ENCODE measurements around the gene GOLGA6L7. TPM values are rescaled to one million over a fixed set of nuclear protein-coding genes. Genes with fewer than 3 reads are reported as not detected.
"Not testable (repeated sequence)": the region's sequence is repeated elsewhere in the genome, so short reads cannot be mapped to it uniquely, and the experiment has no call there.

GOLGA6L7 gene
- polyA plus RNA-seq, 1 donor = 1.1 TPM

DNA sequence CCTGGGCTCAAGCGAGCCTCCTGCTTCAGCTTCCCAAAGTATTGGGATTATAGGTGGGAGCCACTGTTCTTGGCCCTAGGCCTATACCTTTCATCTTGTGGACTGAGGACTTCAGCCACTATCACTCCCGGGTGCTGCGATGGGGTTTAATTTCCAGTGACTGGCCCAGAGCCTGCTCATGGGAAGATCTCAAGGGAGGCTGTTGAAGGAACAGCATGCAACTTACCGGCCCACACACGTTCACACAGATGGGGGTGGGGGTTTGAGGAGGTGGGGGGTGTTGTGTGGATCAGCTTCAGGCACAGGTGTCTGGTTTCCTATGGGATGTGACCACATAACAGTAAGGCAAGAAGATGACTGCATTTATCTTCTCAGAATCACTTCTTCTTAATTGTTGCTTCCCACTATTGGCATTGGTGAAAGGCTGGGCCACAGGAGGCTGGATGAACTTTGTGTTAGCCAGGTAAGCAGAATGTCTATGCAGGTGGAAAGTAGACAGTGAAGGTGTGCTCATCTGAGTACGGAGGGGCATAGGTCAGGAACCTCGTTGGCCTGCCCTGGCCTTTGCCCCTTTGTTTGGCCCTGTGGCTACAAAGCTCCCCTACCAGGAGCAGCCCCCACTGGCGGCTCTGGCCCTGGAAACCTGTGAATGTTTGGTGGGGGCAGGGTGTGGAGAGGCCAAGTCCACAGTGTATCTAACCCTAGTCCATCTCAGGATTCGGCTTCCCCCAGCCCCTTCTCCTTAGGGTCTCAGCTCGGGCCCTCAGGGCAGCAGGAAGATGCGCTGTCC, 35.9 kb upstream of the GOLGA6L7 start:
- DNase-seq = no peak

DNA sequence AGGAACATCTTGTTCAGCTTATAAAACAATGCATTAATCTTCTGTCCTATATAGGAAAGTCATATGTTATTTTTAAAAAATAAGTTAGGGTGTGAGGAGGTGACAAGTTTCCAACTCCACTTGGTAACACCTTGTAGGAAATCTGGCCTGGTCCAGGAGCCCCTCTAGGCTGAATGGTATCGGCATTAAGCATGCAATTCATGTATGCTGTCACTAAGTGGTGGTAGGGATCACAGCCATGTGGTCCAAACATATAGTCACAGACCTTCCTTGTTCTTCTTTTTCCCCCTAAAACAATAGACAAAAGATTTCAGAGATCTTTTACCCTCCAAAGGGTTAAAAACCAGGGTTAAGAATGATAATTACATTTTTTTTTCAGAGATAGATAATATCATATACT, 33.2 kb upstream of the GOLGA6L7 start:
- no peak for DNase-seq

DNA sequence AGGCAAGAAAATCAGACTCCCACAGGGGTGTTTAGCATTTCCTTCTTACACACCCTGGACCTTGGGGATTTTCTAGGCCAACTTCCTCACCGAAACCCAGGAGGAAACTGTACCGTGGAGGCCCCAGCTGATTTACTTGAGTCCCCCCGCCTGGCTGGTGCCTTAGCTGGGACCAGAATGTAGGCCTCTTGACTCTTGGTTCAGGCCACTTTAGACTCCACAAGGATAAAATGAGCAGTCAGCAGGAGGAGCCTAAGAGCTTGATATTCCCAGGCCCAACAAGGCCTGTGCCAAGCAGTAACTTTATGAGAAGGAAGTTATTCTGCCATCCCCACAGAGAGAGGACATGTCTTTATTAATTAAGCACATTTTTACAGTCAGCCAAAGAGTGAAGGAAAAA, 32.7 kb upstream of the GOLGA6L7 start:
- DNase-seq = no peak

DNA sequence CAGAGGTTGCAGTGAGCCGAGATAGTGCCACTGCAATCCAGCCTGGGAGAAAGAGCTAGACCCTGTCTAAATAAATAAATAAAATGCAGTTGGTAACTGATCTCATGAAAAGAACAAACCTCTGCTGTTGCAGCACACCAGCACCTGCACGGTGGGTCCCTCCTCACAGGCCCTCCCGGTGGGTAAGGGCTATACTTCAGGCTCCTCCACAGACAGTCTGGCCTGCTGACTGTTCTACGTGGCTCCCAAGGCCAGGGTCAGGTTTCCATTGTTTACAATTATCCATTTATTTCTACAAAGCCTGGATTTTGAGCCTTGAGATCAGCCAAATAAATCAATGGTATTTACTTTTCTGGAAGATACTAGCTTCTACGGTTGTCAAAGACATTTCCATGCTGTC, 32.2 kb upstream of the GOLGA6L7 start:
- DNase-seq = no peak

GRCh38 chr15:28879551-28879950, 31.1 kb upstream of the GOLGA6L7 start:
- DNase-seq = no peak

GRCh38 chr15:28878209-28878608, 29.8 kb upstream of the GOLGA6L7 start:
- no peak for DNase-seq

DNA sequence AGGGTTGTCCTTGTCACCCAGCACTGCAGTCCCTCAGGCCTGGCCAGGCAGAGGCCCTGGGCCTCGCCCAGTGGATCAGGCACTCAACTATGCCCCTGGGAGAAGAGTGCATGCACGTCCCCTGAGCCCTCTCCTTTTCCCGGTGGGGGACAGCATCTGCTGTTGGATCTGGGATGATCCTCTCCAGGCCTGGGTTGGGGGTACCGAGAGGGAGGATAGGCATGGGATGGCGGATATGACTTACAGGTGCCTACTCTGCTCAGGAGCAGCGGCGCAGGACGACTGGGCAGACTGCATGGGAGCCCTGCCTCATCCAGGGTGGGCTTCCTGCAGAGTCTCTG, 28.4 kb upstream of the GOLGA6L7 start:
- DNase-seq = no peak

DNA sequence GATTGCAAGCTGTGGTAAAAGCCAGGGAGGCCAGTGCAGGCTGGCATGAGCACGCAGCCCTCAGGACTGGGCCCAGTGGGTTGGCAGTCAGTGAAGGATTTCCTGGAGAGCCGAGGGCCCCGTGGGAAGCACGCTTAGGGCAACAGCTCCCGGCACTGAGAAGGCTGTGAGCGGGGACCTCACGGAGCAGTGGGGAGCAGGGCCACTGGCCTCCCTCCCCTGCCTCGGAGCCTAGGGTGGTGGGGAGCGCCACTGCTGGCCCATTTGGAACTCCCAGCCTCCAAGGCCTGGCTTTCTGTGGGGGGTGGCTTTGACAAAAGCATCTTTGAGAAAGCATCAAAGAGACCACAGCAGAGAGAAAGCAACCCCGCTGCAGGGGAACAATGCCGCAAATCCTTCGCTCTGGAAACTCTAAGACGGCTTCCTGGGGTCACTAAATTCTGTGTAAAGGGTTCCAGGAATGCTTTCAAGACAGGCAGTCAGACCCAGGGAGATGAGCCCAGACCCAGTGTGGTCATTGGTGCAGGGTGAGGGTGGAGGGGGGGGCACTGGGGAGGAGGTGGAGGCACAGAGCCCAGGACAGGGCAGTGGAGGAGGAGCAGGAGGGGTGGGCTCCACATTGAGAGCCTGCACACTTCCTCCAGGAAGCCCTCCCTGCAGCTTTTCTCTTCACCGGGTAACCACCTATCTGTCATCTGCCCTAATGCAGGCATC, 27.8 kb upstream of the GOLGA6L7 start:
- no peak for DNase-seq

- no peak for DNase-seq
These were observed 27.1 kb upstream of the GOLGA6L7 start for GRCh38 chr15:28875461-28876000.

DNA sequence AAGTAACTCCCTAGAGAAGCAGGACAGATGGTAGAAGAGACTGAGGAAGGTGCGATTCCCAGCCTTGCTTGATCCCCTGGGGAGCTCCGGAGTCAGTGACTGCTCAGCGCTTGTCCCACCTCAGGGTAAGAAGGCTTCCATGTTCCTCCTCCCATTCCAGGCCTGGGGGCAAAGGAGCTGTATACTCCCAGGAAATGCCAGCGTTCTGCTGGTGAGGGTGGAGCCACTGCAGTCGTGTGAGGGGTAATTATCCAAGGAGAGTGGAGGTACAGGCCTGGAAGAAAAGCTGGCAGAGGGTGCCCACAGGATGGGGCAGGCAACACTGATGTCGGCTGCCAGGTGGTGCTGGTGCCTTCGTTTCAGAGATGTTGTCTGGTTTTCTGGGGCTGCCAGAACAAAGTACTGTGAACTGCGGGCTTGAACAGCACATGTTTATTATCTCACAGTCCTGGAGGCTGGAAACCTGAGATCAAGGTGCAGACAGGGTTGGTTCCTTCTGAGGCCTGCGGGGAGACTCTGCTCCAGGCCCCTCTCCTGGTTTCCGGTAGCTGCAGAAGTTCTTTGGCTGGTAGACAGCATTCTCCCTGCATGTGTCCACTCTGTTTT, 25.2 kb upstream of the GOLGA6L7 start:
- no peak for DNase-seq

DNA sequence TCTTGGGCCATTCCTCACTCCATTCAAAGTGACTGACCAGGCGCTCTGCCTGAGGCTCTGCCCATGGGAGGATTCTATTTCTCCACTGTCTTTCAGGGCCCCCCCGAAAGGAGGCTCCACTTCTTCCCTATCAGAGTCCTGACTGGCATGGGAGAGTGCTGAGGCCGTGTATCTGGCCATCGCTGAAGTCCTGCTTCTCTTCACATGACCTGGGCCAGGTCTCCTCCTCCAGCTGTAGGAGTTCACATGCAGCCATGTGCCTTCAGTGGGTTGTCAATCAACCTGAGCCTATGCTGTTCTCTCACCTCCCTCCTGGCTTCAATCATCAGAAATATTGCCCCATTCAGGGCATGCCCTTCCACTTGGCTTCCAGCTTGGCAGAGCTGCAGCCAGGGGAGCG, 24.6 kb upstream of the GOLGA6L7 start:
- DNase-seq = no peak

DNA sequence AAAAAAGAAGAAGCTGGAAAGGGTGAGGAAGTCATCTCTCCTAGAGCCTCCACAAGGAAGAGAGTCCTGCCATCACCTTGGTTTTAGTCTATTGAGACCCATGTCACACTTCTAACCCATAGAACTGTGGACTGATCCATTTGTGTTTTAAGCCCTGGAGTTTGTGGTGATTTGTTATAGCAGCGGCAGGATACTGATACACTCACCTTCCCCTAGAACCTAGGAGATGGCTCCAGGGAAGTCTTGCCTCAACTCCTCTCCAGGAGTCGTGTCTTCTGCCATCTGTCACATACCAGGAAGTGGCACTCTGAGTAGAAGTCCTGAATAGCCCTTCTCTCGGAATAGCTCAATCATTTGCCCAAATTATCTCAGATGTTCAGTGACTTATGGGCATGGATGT, 22.7 kb upstream of the GOLGA6L7 start:
- no peak for DNase-seq

- DNase-seq = no peak
These were observed 20.4 kb upstream of the GOLGA6L7 start for GRCh38 chr15:28868744-28869345.

DNA sequence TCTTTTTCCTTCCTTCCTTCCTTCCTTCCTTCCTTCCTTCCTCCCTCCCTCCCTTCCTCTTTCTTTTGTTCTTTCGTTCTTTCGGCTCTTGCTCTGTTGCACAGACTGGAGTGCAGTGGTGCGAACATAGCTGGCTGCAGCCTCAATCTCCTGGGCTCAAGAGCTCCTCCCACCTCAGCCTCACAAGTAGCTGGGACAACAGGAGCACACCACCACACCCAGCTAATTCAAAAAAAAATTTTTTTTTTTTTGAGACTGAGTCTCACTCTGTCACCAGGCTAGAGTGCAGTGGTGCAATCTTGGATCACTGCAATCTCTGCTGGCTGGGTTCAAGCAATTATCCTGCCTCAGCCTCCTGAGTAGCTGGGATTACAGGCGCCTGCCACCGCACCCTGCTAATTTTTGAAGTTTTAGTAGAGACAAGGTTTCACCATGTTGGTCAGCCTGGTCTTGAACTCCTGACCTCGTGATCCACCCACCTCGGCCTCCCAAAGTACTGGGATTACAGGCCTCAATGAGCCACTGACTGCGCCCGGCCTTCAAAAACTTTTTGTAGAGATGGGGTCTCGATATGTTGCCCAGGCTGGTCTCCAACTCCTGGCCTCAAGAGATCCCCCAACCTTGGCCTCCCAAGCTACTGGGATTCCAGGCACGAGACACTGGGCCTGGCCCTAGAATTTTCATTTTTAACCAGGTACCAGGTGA, 13.3 kb upstream of the GOLGA6L7 start:
- not testable (repeated sequence) for DNase-seq

DNA sequence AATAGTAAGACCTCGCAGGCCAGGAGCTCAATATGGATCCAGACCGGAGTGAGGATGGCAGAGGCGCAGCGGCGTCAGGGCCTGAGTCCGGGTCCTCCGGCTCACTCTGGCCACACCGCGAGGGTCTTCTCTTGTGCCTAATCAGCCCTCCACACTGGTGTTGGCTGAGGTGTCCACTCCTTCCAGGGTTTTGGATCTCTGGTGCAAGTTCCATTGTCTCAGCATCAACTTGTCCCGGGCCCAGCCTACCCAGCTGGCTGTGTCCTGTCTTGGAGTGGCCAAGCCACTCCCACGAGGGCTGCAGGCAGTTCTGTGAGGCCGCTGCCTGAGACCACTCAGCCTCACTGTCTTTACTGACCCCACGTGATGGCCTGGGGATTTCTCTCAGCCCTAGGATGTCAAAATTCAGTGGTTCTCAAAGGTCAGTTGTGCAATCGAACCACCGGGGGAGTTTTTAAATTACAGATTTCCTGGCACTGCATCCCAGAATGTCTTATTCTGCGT, 12.6 kb upstream of the GOLGA6L7 start:
- no peak for DNase-seq

DNA sequence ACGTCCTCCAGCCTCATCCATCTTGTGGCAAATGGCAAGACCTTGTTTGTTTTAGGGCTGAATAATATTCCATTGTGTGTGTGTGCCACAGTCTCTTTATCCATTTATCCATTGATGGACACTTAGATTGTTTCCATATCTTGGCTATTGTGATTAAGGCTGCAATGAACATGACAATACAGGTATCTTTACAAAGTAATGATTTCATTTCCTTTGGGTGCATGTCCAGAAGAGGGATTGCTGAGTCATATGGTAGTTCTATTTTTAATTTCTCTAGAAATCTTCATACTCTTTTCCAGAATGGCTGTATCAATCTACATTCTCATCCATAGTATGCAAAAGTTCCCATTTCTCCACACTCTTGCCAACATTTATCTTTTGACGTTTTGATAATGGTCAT, 6.1 kb upstream of the GOLGA6L7 start:
- not testable (repeated sequence) for DNase-seq

DNA sequence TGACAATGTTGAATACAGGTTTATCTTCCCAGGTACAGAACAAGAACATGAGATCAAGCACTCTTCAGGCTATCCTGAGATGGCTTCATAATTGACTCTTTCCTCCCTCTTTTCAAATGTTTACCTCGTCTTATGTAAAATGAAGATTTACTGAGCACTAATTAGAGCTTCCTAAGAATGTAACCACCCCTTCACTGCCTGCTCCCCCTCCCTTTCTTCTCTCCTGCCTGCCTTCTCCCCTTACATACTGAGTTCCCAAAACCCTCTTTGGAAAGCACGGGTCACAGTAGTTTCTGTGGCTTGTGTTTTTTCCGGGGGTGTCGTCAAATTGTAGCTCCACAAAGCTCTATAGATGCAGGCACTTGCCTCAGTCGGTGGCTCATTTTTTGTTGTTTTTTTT, 5.2 kb upstream of the GOLGA6L7 start:
- DNase-seq = not testable (repeated sequence)

- DNase-seq = not testable (repeated sequence)
These were observed 1.3 kb upstream of the GOLGA6L7 start for GRCh38 chr15:28849766-28850165.

GRCh38 chr15:28849271-28849670, 827 bp upstream of the GOLGA6L7 start:
- DNase-seq = not testable (repeated sequence)

- not testable (repeated sequence) for DNase-seq
These were observed 485 bp downstream of the GOLGA6L7 start for GRCh38 chr15:28847959-28848358.

DNA sequence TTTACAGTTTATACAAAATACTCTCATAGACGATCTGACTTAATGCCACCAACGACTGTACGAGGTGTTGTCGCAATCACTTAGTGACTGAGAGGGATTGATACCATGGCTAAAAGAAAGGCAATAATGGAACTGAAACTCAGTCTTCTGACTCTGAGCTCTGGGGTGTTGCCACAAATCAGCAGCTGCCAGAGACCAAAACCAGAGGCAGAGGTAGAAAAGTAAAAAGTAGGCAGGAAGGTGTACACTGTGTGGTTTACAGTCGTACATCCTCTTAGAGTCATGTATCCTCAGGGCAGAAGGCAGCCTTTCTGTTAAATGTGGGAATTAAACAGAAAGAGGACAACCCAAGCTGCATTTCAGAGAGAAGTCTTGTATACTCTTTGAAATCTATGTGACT, 1.2 kb downstream of the GOLGA6L7 start:
- DNase-seq = not testable (repeated sequence)

- DNase-seq = not testable (repeated sequence)
These were observed 4.3 kb downstream of the GOLGA6L7 start for GRCh38 chr15:28844147-28844546.

Measured in left kidney (tissue), 2 donors.